CD4-positive, alpha-beta T cell (primary cell): ENCODE results near the gene DDIAS. TPM values are rescaled to one million over a fixed set of nuclear protein-coding genes. Genes with fewer than 3 reads are reported as not detected.

Experiments
- ATAC-seq: fragments of 200-7000 bp; cut with Tn5 transposase; one replicate; pipeline ENCODE4 v1.10.0; 2022; ENCODE audit warnings: mild to moderate bottlenecking; ENCODE audit not compliant: poor library complexity
- CTCF ChIA-PET: fragments of 350-600 bp; sonication (Branson Sonifier 250); formaldehyde crosslinking; loops from one replicate; lab custom pipeline; 2021; ENCODE audit warnings: antibody characterized with exemption, inconsistent platforms; lab: Charles Lee
- POLR2A ChIA-PET: fragments of 350-600 bp; sonication (Branson Sonifier 250); formaldehyde crosslinking; loops from one replicate; lab custom pipeline; 2021; ENCODE audit warnings: antibody characterized with exemption, inconsistent platforms; lab: Charles Lee
- DNase-seq, 14 experiments: peaks; one replicate each; pipeline ENCODE4 v3.0.0-alpha.2; 2013 to 2020; ENCODE audit warnings: mixed read lengths in 2 of 14
- H3K27ac ChIP-seq, 2 donors: one replicate each; pipeline versions ENCODE4 v1.5.1 to v1.7.0; 2013; ENCODE audit warnings: low read length in 2 of 2, low read depth in 1 of 2, mild to moderate bottlenecking in 1 of 2
- H3K27me3 ChIP-seq, 2 experiments: 1 replicate in 1 of 2; 2 replicates in 1 of 2; pipeline versions ENCODE4 v1.6.1 to v1.7.0; 2013; ENCODE audit warnings: low read length in 2 of 2, control low read depth in 1 of 2, mild to moderate bottlenecking in 1 of 2, moderate library complexity in 1 of 2; ENCODE audit not compliant: insufficient read depth in 2 of 2, control insufficient read depth in 1 of 2
- H3K36me3 ChIP-seq: one replicate; pipeline ENCODE4 v1.6.1; 2013; ENCODE audit warnings: low read length, control low read depth; ENCODE audit not compliant: insufficient read depth
- H3K4me1 ChIP-seq: one replicate; pipeline ENCODE4 v1.6.1; 2013; ENCODE audit warnings: low read length, control low read depth; ENCODE audit not compliant: insufficient read depth
- H3K4me3 ChIP-seq: one replicate; pipeline ENCODE4 v1.5.1; 2013; ENCODE audit warnings: mild to moderate bottlenecking, low read length, moderate library complexity
- H3K9me3 ChIP-seq, 2 experiments: 1 replicate in 1 of 2; 2 replicates in 1 of 2; pipeline versions ENCODE4 v1.6.1 to v1.7.0; 2013; ENCODE audit warnings: low read length in 2 of 2, mild to moderate bottlenecking in 2 of 2, control low read depth in 1 of 2, moderate library complexity in 1 of 2; ENCODE audit not compliant: control insufficient read depth in 1 of 2, insufficient read depth in 1 of 2
- H3K27ac Mint-ChIP-seq: one replicate; pipeline ENCODE4 v1.8.0; 2020; ENCODE audit warnings: mixed read lengths
- H3K27me3 Mint-ChIP-seq: one replicate; pipeline ENCODE4 v1.8.0; 2021; ENCODE audit warnings: mixed read lengths
- H3K36me3 Mint-ChIP-seq: one replicate; pipeline ENCODE4 v1.8.0; 2021; ENCODE audit warnings: low read depth, mixed read lengths
- H3K4me1 Mint-ChIP-seq: one replicate; pipeline ENCODE4 v1.8.0; 2021; ENCODE audit warnings: low read depth, mixed read lengths
- H3K4me3 Mint-ChIP-seq: one replicate; pipeline ENCODE4 v1.8.0; 2020; ENCODE audit warnings: mild to moderate bottlenecking, mixed read lengths
- H3K9me3 Mint-ChIP-seq: one replicate; pipeline ENCODE4 v1.8.0; 2020; ENCODE audit warnings: mixed read lengths
- intact Hi-C, 2 experiments: fragments of 100-400 bp; cut with DNase I in 1 of 2; cut with micrococcal nuclease in 1 of 2; formaldehyde crosslinking; loops; one replicate each; pipeline versions ENCODE4 v1.15.1 to v1.9.0; 2023 to 2025; cut with DNase I, micrococcal nuclease
- total RNA-seq, 174 experiments: library from RNA in 2 of 174; stranded (reverse) in 2 of 174; gene quantifications; one replicate each; pipeline ENCODE4 v1.2.3 and lab custom pipeline; 2021 to 2026
- TF ChIP-seq, protein P1 (sequence below): fragments of 200-600 bp; IDR thresholded peaks from one replicate; pipeline ENCODE4 v1.8.0; 2022; ENCODE audit warnings: antibody characterized with exemption, mild to moderate bottlenecking

Gene DDIAS
- total RNA-seq, 2 experiments from 2014 or later = 0.59 to 0.85 TPM

DNA sequence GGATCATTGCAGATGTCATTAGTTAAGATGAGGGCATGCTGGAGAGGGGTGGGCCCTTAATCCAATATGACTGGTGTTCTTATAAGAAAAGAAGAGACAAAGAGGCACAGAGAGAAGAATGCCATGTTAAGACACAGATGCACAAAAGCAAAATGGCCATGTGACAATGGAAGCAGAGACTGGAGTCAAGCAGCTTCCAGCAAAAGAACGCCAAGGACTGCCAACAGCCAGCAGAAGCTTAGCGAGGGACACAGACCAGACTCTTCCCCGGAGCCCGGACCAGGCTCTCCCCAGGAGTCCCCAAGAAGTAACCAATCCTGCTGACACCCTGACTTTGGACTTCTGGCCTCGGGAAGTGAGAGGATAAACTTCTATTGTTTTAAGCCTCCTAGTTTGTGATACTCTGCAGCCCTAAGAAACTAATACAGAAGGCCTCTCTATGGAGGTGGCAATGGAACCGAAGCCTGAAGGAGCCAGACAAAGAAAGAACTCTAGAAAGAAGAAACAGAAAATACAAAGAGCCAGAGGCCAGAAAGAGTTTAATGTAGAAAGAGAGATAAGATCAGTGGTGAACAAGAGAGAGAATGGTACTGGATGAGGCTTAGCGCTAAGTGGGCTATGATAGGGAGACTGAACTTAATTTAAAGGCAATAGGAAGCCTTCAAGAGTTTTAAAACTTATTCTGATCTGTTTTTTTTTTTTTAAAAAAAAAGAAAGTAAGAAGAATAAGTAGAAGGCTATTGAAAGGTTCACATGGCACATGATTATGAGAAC lies 29.0 kb upstream of the DDIAS start:
- intact Hi-C loops = no loop called here
- H3K27ac Mint-ChIP-seq = no peak overlapping the region
- TF ChIP-seq, protein P1, sequence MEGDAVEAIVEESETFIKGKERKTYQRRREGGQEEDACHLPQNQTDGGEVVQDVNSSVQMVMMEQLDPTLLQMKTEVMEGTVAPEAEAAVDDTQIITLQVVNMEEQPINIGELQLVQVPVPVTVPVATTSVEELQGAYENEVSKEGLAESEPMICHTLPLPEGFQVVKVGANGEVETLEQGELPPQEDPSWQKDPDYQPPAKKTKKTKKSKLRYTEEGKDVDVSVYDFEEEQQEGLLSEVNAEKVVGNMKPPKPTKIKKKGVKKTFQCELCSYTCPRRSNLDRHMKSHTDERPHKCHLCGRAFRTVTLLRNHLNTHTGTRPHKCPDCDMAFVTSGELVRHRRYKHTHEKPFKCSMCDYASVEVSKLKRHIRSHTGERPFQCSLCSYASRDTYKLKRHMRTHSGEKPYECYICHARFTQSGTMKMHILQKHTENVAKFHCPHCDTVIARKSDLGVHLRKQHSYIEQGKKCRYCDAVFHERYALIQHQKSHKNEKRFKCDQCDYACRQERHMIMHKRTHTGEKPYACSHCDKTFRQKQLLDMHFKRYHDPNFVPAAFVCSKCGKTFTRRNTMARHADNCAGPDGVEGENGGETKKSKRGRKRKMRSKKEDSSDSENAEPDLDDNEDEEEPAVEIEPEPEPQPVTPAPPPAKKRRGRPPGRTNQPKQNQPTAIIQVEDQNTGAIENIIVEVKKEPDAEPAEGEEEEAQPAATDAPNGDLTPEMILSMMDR = no peak
- DNase-seq = no peak
- Histone ChIP-seq H3K27me3 (no peaks in the 10 kb centered on the region), H3K4me3 (no peak overlapping the region), H3K27ac (no peak overlapping the region), H3K36me3 (no peaks in the 10 kb centered on the region), H3K9me3 (peaks cover 0 to 4% of the 10 kb centered on the region in 2 experiments), H3K4me1 (peaks cover 7% of the 10 kb centered on the region)
- H3K4me1 Mint-ChIP-seq = peaks cover 39% of the 10 kb centered on the region
- no peaks in the 10 kb centered on the region for H3K27me3 Mint-ChIP-seq
- ChIA-PET POLR2A (interaction anchor here (4.1 kb wide), 1 partner anchor 28 kb away, joined by 28 read pairs; the partner anchor contains the start of genes DDIAS and PRCP), CTCF (no interaction called here)
- H3K9me3 Mint-ChIP-seq = no peaks in the 10 kb centered on the region
- ATAC-seq = no peak
- no peak overlapping the region for H3K4me3 Mint-ChIP-seq
- peaks cover 9% of the 10 kb centered on the region for H3K36me3 Mint-ChIP-seq

DNA sequence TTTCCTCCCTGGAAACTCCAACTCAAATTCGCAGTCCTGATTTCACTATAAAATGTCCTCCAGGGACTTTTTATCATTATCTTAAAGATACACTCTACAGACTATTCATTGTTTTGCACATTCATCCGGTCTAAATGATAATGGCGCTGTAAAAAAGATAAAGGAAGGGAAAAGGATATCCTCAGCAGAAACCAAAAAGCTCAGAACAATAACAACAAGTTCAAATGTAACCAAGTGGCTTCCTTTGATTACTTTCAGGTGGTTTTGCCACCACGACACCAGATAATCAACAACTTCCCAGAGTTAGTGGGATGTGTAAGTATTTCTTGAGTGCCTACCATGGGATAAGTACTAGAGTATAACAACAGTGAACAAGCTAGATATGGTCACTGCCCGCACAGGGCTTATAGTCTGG lies 27.6 kb upstream of the DDIAS start:
- Histone ChIP-seq H3K9me3 (peaks cover 0 to 7% of the 10 kb centered on the region in 2 experiments), H3K36me3 (no peaks in the 10 kb centered on the region), H3K27ac (no peak overlapping the region), H3K4me1 (peaks cover 5% of the 10 kb centered on the region), H3K4me3 (no peak overlapping the region), H3K27me3 (no peaks in the 10 kb centered on the region)
- H3K9me3 Mint-ChIP-seq = peaks cover 2% of the 10 kb centered on the region
- intact Hi-C loops = no loop called here
- H3K27me3 Mint-ChIP-seq = no peaks in the 10 kb centered on the region
- peak in 2 of 14 experiments; percentile 14 to 54 for DNase-seq
- TF ChIP-seq, protein P1 = no peak
- H3K4me3 Mint-ChIP-seq = no peak overlapping the region
- ATAC-seq = peak; percentile 59
- CTCF ChIA-PET = no interaction called here
- H3K27ac Mint-ChIP-seq = peak overlapping the region; percentile 65
- POLR2A ChIA-PET = interaction anchor here (0.7 to 4.1 kb wide), 4 partner anchors 27 to 283 kb away, joined by 3 to 28 read pairs (median 3); partner anchors contain the start of genes DDIAS, PCF11 and PRCP
- H3K36me3 Mint-ChIP-seq = peaks cover 20% of the 10 kb centered on the region
- peaks cover 37% of the 10 kb centered on the region for H3K4me1 Mint-ChIP-seq

DNA sequence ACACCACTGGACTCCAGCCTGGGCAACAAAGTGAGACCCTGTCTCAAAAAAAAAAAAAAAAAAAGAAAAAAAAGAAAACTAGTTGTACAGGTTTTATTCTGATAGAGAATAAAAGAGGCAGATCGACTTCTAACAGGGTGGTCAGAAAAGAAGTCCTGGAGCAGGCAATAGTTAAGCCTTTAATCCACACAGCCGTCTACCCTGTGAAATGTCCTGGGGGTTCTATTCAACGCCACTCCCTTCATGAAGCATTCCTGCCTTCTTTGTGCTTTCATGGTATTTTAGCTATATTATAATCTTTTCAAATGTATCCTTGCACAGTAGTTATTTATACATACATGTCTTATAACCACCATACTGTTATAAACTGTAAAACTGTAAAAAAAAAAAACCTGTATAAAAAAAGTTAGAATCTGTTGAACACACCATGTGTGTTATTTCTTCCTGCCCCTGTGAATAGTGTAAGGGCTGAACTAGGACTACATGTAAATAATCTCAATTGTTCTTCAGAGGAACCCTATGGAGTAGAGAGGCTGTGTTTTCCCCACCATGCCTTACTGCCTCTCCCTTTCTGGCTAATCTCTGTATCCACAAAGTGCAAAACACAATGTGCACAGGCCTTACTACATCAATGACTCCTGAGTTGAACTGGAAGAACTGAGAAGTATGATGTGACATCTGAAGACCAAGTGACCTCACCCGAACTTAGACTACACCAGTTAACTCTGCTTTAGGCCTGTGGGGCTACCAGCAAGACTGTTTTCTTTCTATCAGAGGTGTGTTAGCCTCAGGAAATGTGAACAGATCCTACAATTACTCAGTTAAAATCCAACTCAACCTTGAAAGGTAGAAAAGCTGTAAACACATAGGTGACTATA lies 26.7 kb upstream of the DDIAS start:
- Mint-ChIP-seq H3K27ac (no peak overlapping the region), H3K9me3 (peaks cover 2% of the 10 kb centered on the region), H3K4me3 (no peak overlapping the region), H3K4me1 (peaks cover 37% of the 10 kb centered on the region), H3K36me3 (peaks cover 26% of the 10 kb centered on the region), H3K27me3 (no peaks in the 10 kb centered on the region)
- peaks cover 0 to 7% of the 10 kb centered on the region in 2 experiments for H3K9me3 ChIP-seq
- no peak overlapping the region for H3K4me3 ChIP-seq
- POLR2A ChIA-PET = interaction anchor here (4.1 kb wide), 1 partner anchor 26 kb away, joined by 28 read pairs; the partner anchor contains the start of genes DDIAS and PRCP
- H3K4me1 ChIP-seq = peaks cover 5% of the 10 kb centered on the region
- no peaks in the 10 kb centered on the region for H3K36me3 ChIP-seq
- CTCF ChIA-PET = interaction anchor here (1.3 kb wide), 1 partner anchor 8 kb away, joined by 3 read pairs; no protein-coding TSS in a partner anchor
- no peaks in the 10 kb centered on the region for H3K27me3 ChIP-seq
- intact Hi-C loops = no loop called here
- ATAC-seq (no peak), DNase-seq (no peak)
- H3K27ac ChIP-seq = no peak overlapping the region
- TF ChIP-seq, protein P1 = no peak
